Measurements from ENCODE around the gene MALT1. TPM values are rescaled to one million over a fixed set of nuclear protein-coding genes. Genes with fewer than 3 reads are reported as not detected.

MALT1 gene
- total and polyA plus RNA-seq, 9 of the 15 experiments (the other 6 are each of a cell fraction or from before 2014, with no cell fraction given): 0.14 to 1.6 (median 0.32) TPM

- no peaks in the 10 kb centered on the region for H3K9me1 ChIP-seq (ENCODE audit: control insufficient read depth, insufficient read depth, low read length)
- POLR2A ChIA-PET: no interaction called here
- no peak for ATAC-seq
- intact Hi-C loops (cut with micrococcal nuclease): no loop called here
- TF ChIP-seq SMARCB1 (IDR thresholded peaks at IDR 0.05; ENCODE audit: insufficient read length, low read depth): no peak
- no peak for TF ChIP-seq ZNF785 (CRISPR knock-in tag; IDR thresholded peaks at IDR 0.05)
- TF ChIP-seq CHD2 (IDR thresholded peaks at IDR 0.05; ENCODE audit: low read depth, low read length): no peak
- no peak for TF ChIP-seq KLF13 (tag; IDR thresholded peaks at IDR 0.05; ENCODE audit: borderline replicate concordance, low read depth)
- TF ChIP-seq ZFP30 (CRISPR knock-in tag; IDR thresholded peaks at IDR 0.05; ENCODE audit: borderline replicate concordance): no peak
- no peak for TF ChIP-seq ZFP1 (CRISPR knock-in tag; IDR thresholded peaks at IDR 0.05)
- no peak for TF ChIP-seq ZMIZ1 (IDR thresholded peaks at IDR 0.05; ENCODE audit: low read depth in 2 of 2, low read length in 2 of 2)
- TF ChIP-seq ZNF165 (CRISPR knock-in tag; IDR thresholded peaks at IDR 0.05; ENCODE audit: borderline replicate concordance): no peak
- no peak for TF ChIP-seq POLR2H (tag; IDR thresholded peaks at IDR 0.05; ENCODE audit: low read depth)
- no peak for TF ChIP-seq MYNN (IDR thresholded peaks at IDR 0.05)
- TF ChIP-seq MYNN (CRISPR knock-in tag; IDR thresholded peaks at IDR 0.05): no peak
- no peak for TF ChIP-seq ZNF197 (CRISPR knock-in tag; IDR thresholded peaks at IDR 0.05; ENCODE audit: low read depth)
- TF ChIP-seq MYC (IDR thresholded peaks at IDR 0.05; ENCODE audit: low read depth, low read length): no peak
- TF ChIP-seq MYC (CRISPR knock-in tag; IDR thresholded peaks at IDR 0.05; ENCODE audit: borderline replicate concordance, low read depth): no peak
- no peak for TF ChIP-seq ESRRA (IDR thresholded peaks at IDR 0.05; ENCODE audit: borderline replicate concordance, low read depth)
- TF ChIP-seq RNF2 (IDR thresholded peaks at IDR 0.05): no peak
- no peak for TF ChIP-seq ETV1 (tag; conservative IDR thresholded peaks at IDR 0.05; ENCODE audit: low read depth)
- no peaks in the 10 kb centered on the region for H3K9me3 ChIP-seq (replicated peaks; ENCODE audit: control insufficient read depth, insufficient read depth, low read depth, low read length)
- no peak overlapping the region for H3K4me2 ChIP-seq (ENCODE audit: insufficient read depth, low read length)
- no peak overlapping the region for H3K9ac ChIP-seq (ENCODE audit: insufficient read depth in 1 of 2, low read depth in 2 of 2, low read length in 2 of 2)
- DNase-seq (ENCODE audit: extremely low read depth in 1 of 4, low spot score in 3 of 4): no peak
- H3K4me1 ChIP-seq (replicated peaks in 1 of 2; ENCODE audit: control insufficient read depth in 2 of 2, insufficient read depth in 2 of 2, low read length in 2 of 2): peaks cover 0 to 3% of the 10 kb centered on the region in 2 experiments; a peak in 2 of 5 replicates
- no peak for FAIRE-seq
- no peaks in the 10 kb centered on the region for H4K20me1 ChIP-seq (replicated peaks; ENCODE audit: control insufficient read depth, insufficient read depth, low read length)
- no peaks in the 10 kb centered on the region for H3K36me3 ChIP-seq (ENCODE audit: control insufficient read depth, insufficient read depth, low read length)
- no peak overlapping the region for H3K4me3 ChIP-seq
- no peak overlapping the region for H2AFZ ChIP-seq (ENCODE audit: low read depth, low read length)
- no peak overlapping the region for H3K27ac ChIP-seq (ENCODE audit: extremely low read depth, low read depth, low read length)
- no peaks in the 10 kb centered on the region for H3K79me2 ChIP-seq (ENCODE audit: control insufficient read depth, insufficient read depth, low read length)
- 2% methylated on average over 4 of the region's 4 CpGs for whole genome bisulfite sequencing (ENCODE audit: insufficient coverage, low coverage, missing lambda C conversion rate)
- CTCF ChIA-PET (ENCODE audit: low intra/inter-chr PET ratio): no interaction called here
- in situ Hi-C loops (cut with MboI): no loop called here
- no TSS peak for BruUV-seq (replicated peaks)
- no peaks in the 10 kb centered on the region for H3K27me3 ChIP-seq (ENCODE audit: control insufficient read depth in 2 of 2, insufficient read depth in 2 of 2, low read length in 2 of 2)
These were observed 25.9 kb downstream of the MALT1 start for GRCh38 chr18:58697146-58697545.

All from K562 (cell line).